SKM-1 treated with dmso at 0.1 percent for 144 hours (cell line): Measurements from ENCODE around the gene FAAH.

Experiments used
- DNase-seq: peaks from one replicate; lab custom pipeline; 2025; ENCODE audit not compliant: unreplicated experiment; lab: John Stamatoyannopoulos, UW

FAAH gene

GRCh38 chr1:46400421-46400820 is 6.3 kb downstream of the FAAH start:
- DNase-seq: no peak

- DNase-seq: no peak
These were observed 7.2 kb downstream of the FAAH start for GRCh38 chr1:46401154-46401913.

GRCh38 chr1:46401964-46402626 is 8.0 kb downstream of the FAAH start:
- no peak for DNase-seq

- DNase-seq: no peak
These were observed 9.8 kb downstream of the FAAH start for GRCh38 chr1:46403916-46404315.

- DNase-seq: peak; percentile 25
These were observed 10.5 kb downstream of the FAAH start for GRCh38 chr1:46404482-46405196.

GRCh38 chr1:46405197-46405555 is 11.1 kb downstream of the FAAH start:
- DNase-seq: no peak

- no peak for DNase-seq
These were observed 11.6 kb downstream of the FAAH start for GRCh38 chr1:46405724-46406123.

GRCh38 chr1:46406881-46407608 is 12.9 kb downstream of the FAAH start:
- DNase-seq: no peak

GRCh38 chr1:46407636-46408035 is 13.5 kb downstream of the FAAH start:
- no peak for DNase-seq

- no peak for DNase-seq
These were observed 14.4 kb downstream of the FAAH start for GRCh38 chr1:46408356-46409062.

GRCh38 chr1:46409063-46409372 is 14.9 kb downstream of the FAAH start:
- no peak for DNase-seq

GRCh38 chr1:46410156-46411009 is 16.3 kb downstream of the FAAH start:
- DNase-seq: no peak

GRCh38 chr1:46411010-46411405 is 16.9 kb downstream of the FAAH start:
- no peak for DNase-seq

- DNase-seq: no peak
These were observed 17.7 kb downstream of the FAAH start for GRCh38 chr1:46411601-46412341.

- no peak for DNase-seq
These were observed 18.9 kb downstream of the FAAH start for GRCh38 chr1:46412893-46413595.

GRCh38 chr1:46413596-46413985 is 19.5 kb downstream of the FAAH start:
- no peak for DNase-seq

- DNase-seq: no peak
These were observed 21.4 kb downstream of the FAAH start for GRCh38 chr1:46415514-46415913.

GRCh38 chr1:46418976-46419375 is 24.9 kb downstream of the FAAH start:
- DNase-seq: no peak

GRCh38 chr1:46420533-46420915 is 26.4 kb downstream of the FAAH start:
- no peak for DNase-seq
